GM12864 (cell line): ENCODE results near the gene TMEM74B.

ENCODE experiments used
- DNase-seq: peaks from one replicate; pipeline ENCODE4 v3.0.0-alpha.2; 2011; ENCODE audit warnings: low read depth
- H3K4me3 ChIP-seq: 2 replicates; pipeline ENCODE4 v1.5.1; 2011; ENCODE audit warnings: mild to moderate bottlenecking, low read depth, low read length, control low read depth
- CTCF ChIP-seq: IDR thresholded peaks from 2 replicates; pipeline ENCODE4 v1.5.1; 2011; ENCODE audit warnings: low read depth, mild to moderate bottlenecking, moderate library complexity, low read length, control low read depth, inconsistent platforms; ENCODE audit errors: missing control alignments

Gene TMEM74B

GRCh38 chr20:1166948-1167720, 17.6 kb downstream of the TMEM74B start:
- no peak overlapping the region for H3K4me3 ChIP-seq
- DNase-seq: no peak
- no peak for TF ChIP-seq CTCF

- TF ChIP-seq CTCF: no peak
- DNase-seq: no peak
- H3K4me3 ChIP-seq: no peak overlapping the region
Measured at GRCh38 chr20:1165941-1166340, 18.8 kb downstream of the TMEM74B start.

GRCh38 chr20:1165521-1165920, 19.3 kb downstream of the TMEM74B start:
- no peak overlapping the region for H3K4me3 ChIP-seq
- no peak for TF ChIP-seq CTCF
- DNase-seq: no peak

- no peak for DNase-seq
- no peak overlapping the region for H3K4me3 ChIP-seq
- TF ChIP-seq CTCF: no peak
Measured at GRCh38 chr20:1164871-1165270, 19.9 kb downstream of the TMEM74B start.

- H3K4me3 ChIP-seq: no peak overlapping the region
- no peak for TF ChIP-seq CTCF
- DNase-seq: no peak
Measured at GRCh38 chr20:1163653-1164052, 21.1 kb downstream of the TMEM74B start.

GRCh38 chr20:1163105-1163504, 21.7 kb downstream of the TMEM74B start:
- no peak for TF ChIP-seq CTCF
- no peak for DNase-seq
- H3K4me3 ChIP-seq: no peak overlapping the region

- no peak overlapping the region for H3K4me3 ChIP-seq
- no peak for DNase-seq
- TF ChIP-seq CTCF: no peak
Measured at GRCh38 chr20:1160991-1161390, 23.8 kb downstream of the TMEM74B start.
